ENCODE data around the gene KPNA1.

Gene KPNA1

GRCh38 chr3:122538956-122539490 lies 24.3 kb upstream of the KPNA1 start:
- no peak overlapping the region for H3K4me3 ChIP-seq (ENCODE audit: low read depth, low read length)

GRCh38 chr3:122536632-122537001 lies 21.9 kb upstream of the KPNA1 start:
- no peak overlapping the region for H3K4me3 ChIP-seq (ENCODE audit: low read depth, low read length)
- no peak for TF ChIP-seq CTCF (IDR thresholded peaks at IDR 0.05; ENCODE audit: borderline replicate concordance, insufficient read depth, low read depth, low read length)

More at GRCh38 chr3:122538956-122539490, 24.3 kb upstream of the KPNA1 start:
- no peak for TF ChIP-seq CTCF (IDR thresholded peaks at IDR 0.05; ENCODE audit: borderline replicate concordance, insufficient read depth, low read depth, low read length)

- H3K4me3 ChIP-seq (ENCODE audit: low read depth, low read length) = no peak overlapping the region
- TF ChIP-seq CTCF (IDR thresholded peaks at IDR 0.05; ENCODE audit: borderline replicate concordance, insufficient read depth, low read depth, low read length) = no peak
These were observed 21.4 kb upstream of the KPNA1 start for GRCh38 chr3:122535964-122536631.

DNA sequence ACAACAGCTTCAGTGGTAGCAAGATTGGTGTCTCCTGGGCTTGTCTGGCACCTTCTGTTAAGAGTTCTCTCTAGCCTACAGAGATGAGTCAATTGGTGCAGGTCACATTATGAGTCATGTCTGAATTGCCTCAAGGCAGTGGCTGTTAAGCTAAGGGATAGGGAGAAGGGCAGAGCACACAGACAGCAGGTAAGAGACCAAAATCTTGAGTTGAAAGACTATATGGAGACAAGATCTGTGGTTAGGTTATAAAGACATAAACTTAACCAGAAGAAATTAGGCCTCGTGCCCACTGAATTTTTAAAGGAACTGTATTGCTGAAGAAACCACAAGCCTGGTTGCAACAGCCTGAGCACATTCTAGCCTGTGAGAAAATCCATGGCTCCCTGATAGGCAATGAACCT lies 19.2 kb upstream of the KPNA1 start:
- H3K4me3 ChIP-seq (ENCODE audit: low read depth, low read length) = no peak overlapping the region
- TF ChIP-seq CTCF (IDR thresholded peaks at IDR 0.05; ENCODE audit: borderline replicate concordance, insufficient read depth, low read depth, low read length) = no peak

GRCh38 chr3:122533480-122533879 lies 18.7 kb upstream of the KPNA1 start:
- H3K4me3 ChIP-seq (ENCODE audit: low read depth, low read length) = no peak overlapping the region
- no peak for TF ChIP-seq CTCF (IDR thresholded peaks at IDR 0.05; ENCODE audit: borderline replicate concordance, insufficient read depth, low read depth, low read length)

DNA sequence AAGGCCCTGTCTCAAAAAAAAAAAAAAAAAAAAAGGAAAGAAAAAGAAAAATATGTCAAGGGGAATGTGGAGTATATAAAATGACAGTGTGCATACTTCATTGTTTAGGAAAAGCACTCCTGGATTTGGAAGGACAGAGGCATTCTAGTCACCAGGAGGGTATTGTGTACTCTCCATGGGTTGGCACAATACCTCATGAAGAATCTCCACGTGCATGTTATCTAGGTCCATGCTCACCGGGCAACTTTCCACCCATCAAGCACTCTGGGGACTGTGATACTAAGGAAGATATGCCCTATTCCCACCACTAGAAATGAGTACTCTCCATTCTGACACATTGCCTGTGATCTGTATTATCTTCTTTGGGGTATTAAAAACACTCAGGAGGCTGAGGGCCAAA lies 15.4 kb upstream of the KPNA1 start:
- no peak for TF ChIP-seq CTCF (IDR thresholded peaks at IDR 0.05; ENCODE audit: borderline replicate concordance, insufficient read depth, low read depth, low read length)

GRCh38 chr3:122523317-122523716 lies 8.6 kb upstream of the KPNA1 start:
- no peak for TF ChIP-seq CTCF (IDR thresholded peaks at IDR 0.05; ENCODE audit: borderline replicate concordance, insufficient read depth, low read depth, low read length)
- H3K4me3 ChIP-seq (ENCODE audit: low read depth, low read length) = no peak overlapping the region

More for the DNA sequence above, 15.4 kb upstream of the KPNA1 start:
- H3K4me3 ChIP-seq (ENCODE audit: low read depth, low read length) = no peak overlapping the region

All from GM12875 (cell line).